NCI-H2107 (cell line): ENCODE results near the gene ARHGEF6.

Experiments used
- DNase-seq: peaks from one replicate; lab custom pipeline; 2025; lab: John Stamatoyannopoulos, UW

Gene ARHGEF6

DNA sequence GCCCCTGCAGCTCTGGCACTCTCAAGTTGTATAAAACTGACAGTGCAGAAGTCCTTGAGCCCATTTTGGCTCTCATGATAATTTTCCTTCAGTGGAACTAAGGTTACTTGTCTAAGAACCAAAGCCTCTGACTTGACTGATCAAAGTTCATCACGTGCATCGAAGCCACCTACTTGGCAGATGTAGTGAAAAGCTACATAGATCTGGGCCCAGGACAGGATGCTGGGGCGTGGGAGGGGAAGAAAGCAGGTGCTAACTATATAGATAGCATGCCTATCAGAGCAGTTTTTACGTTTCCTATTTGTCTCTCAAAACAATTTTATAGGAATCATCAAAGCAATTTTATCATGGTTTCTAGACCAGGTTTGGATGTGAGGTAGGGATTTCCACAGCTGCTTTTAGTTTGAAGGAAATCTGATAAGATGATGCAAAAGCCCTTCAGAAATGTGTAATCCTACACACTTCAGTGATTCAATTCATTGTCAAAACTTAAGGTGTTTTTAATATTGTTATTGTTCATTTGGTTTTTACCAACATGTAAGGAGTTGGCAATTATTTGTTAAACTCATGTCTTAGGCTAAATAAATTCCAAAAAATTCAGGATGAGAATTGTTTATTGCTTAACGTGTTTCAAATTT, 134.0 kb downstream of the ARHGEF6 start:
- no peak for DNase-seq

DNA sequence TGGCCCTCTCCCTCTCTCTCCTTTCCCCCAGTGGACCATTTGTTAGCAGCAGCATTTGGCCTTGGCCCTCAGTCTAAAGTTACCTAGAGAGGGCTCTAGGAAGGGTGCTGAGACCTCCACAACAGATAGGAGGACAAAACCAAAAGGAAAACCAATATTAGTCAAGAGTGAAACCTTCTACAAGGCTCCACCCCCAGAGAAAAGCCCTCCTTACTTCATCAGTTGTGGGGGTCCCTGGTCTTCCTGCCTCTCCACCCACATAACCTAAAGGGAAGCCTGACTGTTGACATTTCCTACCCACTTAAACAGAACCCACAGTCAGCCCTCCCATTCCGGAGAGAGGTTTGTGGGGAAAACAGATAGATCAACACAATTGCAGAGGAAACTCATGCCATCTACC, 137.5 kb downstream of the ARHGEF6 start:
- no peak for DNase-seq

DNA sequence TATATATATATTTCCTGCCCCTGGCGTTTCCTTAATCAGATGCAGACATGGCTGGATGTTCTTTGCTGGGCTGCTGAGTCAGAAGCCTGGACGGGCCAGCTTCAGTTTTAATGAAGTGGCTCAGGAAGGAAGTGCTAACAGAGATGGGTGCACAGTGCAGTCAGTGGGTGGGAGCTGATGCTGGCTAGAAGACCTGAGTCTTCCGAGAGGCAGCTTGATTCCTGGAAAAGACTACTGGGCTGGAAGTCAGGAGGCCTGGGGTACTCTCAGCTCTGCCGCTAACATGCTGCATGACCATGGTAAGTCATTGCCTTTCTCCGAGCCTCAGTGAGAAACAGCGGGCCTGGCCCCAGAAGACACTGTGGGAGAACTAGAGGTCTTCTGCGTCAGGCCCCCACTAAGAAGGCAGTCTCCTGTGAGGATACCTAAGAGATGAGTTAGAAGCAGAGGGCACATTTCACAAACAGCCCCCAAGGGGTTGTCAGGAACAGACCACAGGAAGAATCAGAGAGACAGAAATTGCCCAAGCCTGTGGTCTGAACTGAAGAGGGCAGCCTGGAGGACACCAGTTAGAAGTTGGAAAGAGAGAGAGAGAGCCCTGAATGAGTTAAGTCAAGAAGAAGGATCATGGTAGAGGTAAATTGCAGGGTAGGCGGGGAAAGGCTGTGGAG, 141.1 kb downstream of the ARHGEF6 start:
- DNase-seq = no peak

GRCh38 chrX:136636121-136636520, 144.6 kb downstream of the ARHGEF6 start:
- no peak for DNase-seq

GRCh38 chrX:136635235-136635634, 145.5 kb downstream of the ARHGEF6 start:
- no peak for DNase-seq

GRCh38 chrX:136630881-136631280, 149.9 kb downstream of the ARHGEF6 start:
- DNase-seq = no peak

- no peak for DNase-seq
Observed at GRCh38 chrX:136629084-136629750, 151.5 kb downstream of the ARHGEF6 start.

GRCh38 chrX:136627409-136627808, 153.3 kb downstream of the ARHGEF6 start:
- DNase-seq = no peak

- no peak for DNase-seq
Observed at GRCh38 chrX:136626891-136627290, 153.8 kb downstream of the ARHGEF6 start.

GRCh38 chrX:136626237-136626636, 154.5 kb downstream of the ARHGEF6 start:
- no peak for DNase-seq

- DNase-seq = no peak
Observed at GRCh38 chrX:136625246-136625645, 155.5 kb downstream of the ARHGEF6 start.

DNA sequence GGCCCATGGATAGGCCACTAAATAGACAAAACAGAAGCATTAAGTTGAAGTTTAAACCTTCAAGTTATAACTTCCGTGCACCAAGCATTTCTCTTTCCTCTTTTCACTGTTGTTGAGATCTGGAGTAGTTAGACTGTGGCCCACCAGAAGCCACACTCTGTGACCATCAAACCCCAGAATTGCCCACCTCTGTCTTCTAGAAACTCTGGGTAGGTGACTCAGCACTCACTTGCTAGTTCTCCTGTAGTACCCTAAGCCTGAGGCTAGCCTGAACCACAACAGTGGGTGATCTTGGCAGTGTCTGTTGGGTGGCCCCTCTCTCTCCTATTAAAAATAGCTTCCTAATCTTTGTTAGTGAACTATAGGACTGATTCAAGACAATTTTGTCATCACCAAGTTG, 157.3 kb downstream of the ARHGEF6 start:
- no peak for DNase-seq

DNA sequence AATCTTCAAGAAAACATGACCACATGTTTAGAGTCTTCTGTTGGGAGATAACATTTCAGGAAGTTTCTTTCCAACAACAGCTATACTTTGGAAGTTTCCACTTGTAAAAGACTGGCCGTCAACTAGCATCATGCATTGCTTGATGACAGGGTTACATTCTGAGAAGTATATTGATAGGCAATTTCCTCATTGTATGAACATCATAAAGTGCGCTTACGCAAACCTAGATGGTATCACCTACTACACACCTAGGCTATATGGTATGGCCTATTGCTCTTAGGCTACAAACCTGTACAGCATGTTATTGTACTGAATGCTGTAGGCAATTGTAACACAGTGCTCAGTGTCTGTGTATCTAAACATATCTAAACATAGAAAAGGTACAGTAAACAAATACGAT, 158.2 kb downstream of the ARHGEF6 start:
- no peak for DNase-seq

DNA sequence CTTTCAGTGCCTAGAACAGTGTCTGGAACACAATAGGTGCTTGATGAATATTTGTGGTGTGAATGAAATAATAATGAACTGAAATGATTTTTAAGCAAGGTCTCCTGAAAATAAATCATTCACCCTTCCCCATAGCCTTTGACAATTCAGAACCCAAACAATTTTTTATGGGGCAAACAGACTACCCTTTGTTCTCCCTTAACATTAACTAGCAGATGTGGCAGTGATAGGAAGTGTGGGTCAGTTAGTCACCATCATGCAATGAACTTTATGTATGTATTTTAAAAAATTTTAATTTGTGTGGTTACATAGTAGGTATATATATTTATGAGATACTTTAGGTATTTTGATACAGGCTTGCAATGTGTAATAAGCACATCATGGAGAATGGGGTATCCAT, 160.0 kb downstream of the ARHGEF6 start:
- DNase-seq = no peak

DNA sequence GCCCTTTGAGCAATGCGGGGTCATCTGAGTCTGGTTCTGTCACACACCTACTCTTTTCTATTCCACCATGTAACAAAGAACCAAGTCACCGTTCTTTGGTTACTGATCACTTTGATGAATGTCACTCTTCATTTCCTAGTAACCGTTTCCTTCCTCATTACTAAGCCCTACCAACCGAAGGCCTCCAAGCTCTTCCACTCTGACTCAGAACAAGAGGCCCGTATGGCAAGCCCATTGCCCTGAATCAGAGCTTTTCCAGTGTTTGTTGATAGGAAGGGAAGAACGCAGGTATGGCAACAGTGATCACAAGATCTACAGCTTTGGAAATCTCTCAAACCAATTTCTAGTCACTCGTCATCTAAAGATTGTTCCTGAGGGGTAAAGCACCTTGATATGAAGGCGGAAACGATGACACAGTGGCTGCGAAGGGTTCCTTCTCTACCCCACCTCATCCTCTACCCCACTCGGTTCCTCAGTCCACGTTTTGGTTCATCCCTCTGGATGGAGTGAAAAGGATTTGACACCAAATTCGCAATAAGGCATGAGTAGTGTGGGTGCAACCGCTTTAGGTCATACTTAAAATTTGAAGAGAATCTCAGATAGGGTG, 160.7 kb downstream of the ARHGEF6 start:
- DNase-seq = no peak

- no peak for DNase-seq
Observed at GRCh38 chrX:136616987-136617685, 163.6 kb downstream of the ARHGEF6 start.
